Measurements from ENCODE around the gene ZNF428. TPM values are rescaled to one million over a fixed set of nuclear protein-coding genes. Genes with fewer than 3 reads are reported as not detected.
A peak's percentile ranks its signal among the peaks of the same experiment; 100 is the strongest.

The ZNF428 gene
- total RNA-seq, 1 donor from 2014 or later = 29.6 TPM

DNA sequence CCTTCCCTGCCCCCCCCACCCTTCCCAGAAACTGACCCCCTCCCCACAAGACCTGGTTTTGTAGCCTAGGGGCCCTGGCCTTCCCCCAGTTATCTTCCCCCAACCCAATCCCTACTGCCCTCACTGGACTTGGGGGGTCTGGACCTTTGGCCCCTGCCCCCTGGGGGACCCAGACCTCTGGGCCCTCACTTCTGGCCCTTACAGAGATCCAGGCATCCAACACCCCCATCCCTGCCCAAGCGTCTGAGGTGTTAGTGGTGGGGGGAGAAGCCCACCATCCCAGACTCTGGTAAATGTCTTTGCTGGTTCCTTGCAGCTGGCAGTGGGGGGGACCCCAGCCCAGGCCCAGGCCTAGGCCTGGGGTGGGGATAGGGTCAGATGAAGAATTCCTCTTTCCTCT, 3.5 kb upstream of the ZNF428 start:
- intact Hi-C loops (cut with DNase I) = no loop called here
- TF ChIP-seq, protein P1, sequence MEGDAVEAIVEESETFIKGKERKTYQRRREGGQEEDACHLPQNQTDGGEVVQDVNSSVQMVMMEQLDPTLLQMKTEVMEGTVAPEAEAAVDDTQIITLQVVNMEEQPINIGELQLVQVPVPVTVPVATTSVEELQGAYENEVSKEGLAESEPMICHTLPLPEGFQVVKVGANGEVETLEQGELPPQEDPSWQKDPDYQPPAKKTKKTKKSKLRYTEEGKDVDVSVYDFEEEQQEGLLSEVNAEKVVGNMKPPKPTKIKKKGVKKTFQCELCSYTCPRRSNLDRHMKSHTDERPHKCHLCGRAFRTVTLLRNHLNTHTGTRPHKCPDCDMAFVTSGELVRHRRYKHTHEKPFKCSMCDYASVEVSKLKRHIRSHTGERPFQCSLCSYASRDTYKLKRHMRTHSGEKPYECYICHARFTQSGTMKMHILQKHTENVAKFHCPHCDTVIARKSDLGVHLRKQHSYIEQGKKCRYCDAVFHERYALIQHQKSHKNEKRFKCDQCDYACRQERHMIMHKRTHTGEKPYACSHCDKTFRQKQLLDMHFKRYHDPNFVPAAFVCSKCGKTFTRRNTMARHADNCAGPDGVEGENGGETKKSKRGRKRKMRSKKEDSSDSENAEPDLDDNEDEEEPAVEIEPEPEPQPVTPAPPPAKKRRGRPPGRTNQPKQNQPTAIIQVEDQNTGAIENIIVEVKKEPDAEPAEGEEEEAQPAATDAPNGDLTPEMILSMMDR (IDR thresholded peaks at IDR 0.05) = no peak
- no peaks in the 10 kb centered on the region for H3K9me3 ChIP-seq
- H3K4me3 ChIP-seq = no peak overlapping the region
- no peak for DNase-seq
- peaks cover 18% of the 10 kb centered on the region for H3K4me1 ChIP-seq
- no peak overlapping the region for H3K27ac ChIP-seq
- ATAC-seq = no peak
- H3K27me3 ChIP-seq (ENCODE audit: low read depth) = no peaks in the 10 kb centered on the region
- H3K36me3 ChIP-seq = no peaks in the 10 kb centered on the region

GRCh38 chr19:43622070-43622469, 2.6 kb upstream of the ZNF428 start:
- intact Hi-C loops (cut with DNase I) = no loop called here
- TF ChIP-seq, protein P1 (IDR thresholded peaks at IDR 0.05) = no peak
- Histone ChIP-seq H3K4me3 (no peak overlapping the region), H3K27ac (no peak overlapping the region), H3K27me3 (ENCODE audit: low read depth) (no peaks in the 10 kb centered on the region), H3K9me3 (no peaks in the 10 kb centered on the region), H3K36me3 (no peaks in the 10 kb centered on the region), H3K4me1 (peaks cover 18% of the 10 kb centered on the region)
- DNase-seq = no peak
- ATAC-seq = no peak

DNA sequence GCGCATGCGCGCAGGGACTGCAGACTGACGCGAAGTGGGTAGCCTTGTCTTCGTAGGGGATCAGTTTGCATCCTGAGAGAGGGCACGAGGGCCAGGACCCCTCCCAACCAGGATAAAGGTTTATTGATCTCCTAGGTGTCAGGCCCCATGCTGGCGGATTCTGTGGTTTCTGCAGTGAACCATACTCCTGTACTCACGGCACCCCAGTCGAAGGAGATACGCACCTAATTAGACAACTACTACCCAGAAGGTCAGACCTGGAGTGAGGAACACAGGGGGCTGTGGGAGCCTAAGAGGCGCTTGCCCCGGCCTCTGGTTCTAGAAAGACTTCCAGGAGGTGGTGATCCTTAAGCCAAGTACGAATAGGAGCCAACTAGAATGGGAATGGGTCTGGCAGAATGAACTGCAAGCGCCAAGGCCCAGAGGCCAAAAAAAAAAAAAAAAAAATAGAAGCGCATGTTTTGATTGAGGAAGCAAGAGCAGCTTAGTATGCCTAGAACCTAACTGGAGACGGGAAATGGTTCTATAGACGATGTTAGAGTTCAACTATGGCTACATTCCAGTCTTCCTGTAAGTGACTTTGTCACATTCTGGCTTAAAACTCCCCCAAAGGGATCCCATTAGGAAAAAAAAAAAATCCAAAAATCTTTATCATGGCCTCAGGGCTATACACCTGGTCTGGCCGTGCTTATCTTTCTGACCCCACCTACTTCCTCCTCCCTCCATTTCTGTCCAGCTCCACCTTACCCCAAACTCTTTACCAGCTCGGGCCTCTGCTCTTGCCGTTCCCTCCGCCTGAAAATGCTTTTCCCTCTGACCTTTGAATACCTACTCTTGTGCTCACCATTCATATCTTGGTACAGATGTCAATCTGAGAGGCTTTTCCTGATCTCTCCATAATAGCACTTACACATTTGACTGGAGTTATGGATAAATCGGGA, 902 bp upstream of the ZNF428 start:
- H3K27me3 ChIP-seq (ENCODE audit: low read depth) = no peaks in the 10 kb centered on the region
- intact Hi-C loops (cut with DNase I) = no loop called here
- no peaks in the 10 kb centered on the region for H3K9me3 ChIP-seq
- DNase-seq (peak; percentile 89), ATAC-seq (peak in 1 of 2 donors; percentile 1)
- TF ChIP-seq, protein P1 (IDR thresholded peaks at IDR 0.05) = no peak
- peak overlapping the region; percentile 97 for H3K4me3 ChIP-seq
- no peaks in the 10 kb centered on the region for H3K36me3 ChIP-seq
- peak overlapping the region; percentile 97 for H3K27ac ChIP-seq
- peaks cover 18% of the 10 kb centered on the region for H3K4me1 ChIP-seq

DNA sequence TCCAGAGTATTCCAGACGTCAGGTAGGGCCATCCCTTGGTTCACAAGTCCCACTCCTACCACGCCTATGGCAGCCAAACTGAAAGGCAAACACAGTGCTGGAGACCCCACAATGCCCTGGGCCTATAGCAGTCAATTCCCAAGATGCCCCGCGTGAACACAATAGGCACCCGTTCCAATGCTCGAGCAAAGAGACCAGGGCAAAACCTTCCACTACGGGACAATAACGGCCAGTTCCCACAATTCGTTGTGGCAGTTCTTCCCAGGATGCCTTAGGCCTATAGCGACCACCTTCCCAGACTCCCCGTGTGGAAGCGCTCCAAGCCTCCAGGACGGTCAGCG, 538 bp downstream of the ZNF428 start:
- DNase-seq = no peak
- Histone ChIP-seq H3K27me3 (ENCODE audit: low read depth) (no peaks in the 10 kb centered on the region), H3K27ac (peak overlapping the region; percentile 97), H3K4me3 (peak overlapping the region; percentile 97), H3K36me3 (no peaks in the 10 kb centered on the region), H3K4me1 (peaks cover 18% of the 10 kb centered on the region), H3K9me3 (no peaks in the 10 kb centered on the region)
- intact Hi-C loops (cut with DNase I) = no loop called here
- peak; percentile 40 to 67 for ATAC-seq
- TF ChIP-seq, protein P1 (IDR thresholded peaks at IDR 0.05) = no peak

DNA sequence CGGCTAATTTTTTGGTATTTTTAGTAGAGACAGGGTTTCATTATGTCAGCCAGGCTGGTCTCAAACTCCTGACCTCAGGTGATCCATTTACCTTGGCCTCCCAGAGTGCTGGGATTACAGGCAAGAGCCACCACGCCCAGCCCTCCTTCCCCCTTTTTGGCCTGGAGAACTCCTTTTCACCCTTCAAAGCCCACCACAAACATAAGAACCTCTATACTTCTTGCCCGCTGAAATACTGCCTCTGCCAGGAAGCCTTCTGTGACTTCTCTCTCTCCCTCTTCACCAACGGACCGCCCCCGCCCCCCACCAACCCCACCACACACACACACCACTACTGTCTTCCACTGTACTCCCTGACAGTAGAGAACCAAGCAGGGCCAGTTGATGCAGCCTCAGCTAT, 2.5 kb downstream of the ZNF428 start:
- no peak overlapping the region for H3K4me3 ChIP-seq
- ATAC-seq (no peak), DNase-seq (no peak)
- peaks cover 18% of the 10 kb centered on the region for H3K4me1 ChIP-seq
- H3K27me3 ChIP-seq (ENCODE audit: low read depth) = no peaks in the 10 kb centered on the region
- no peaks in the 10 kb centered on the region for H3K9me3 ChIP-seq
- H3K36me3 ChIP-seq = peaks cover 14% of the 10 kb centered on the region
- TF ChIP-seq, protein P1 (IDR thresholded peaks at IDR 0.05) = no peak
- intact Hi-C loops (cut with DNase I) = no loop called here
- H3K27ac ChIP-seq = no peak overlapping the region
